KBM-7 (cell line): Measurements from ENCODE around the gene IL6ST.
A peak's percentile ranks its signal among the peaks of the same experiment; 100 is the strongest.
"Not testable (repeated sequence)": the region's sequence is repeated elsewhere in the genome, so short reads cannot be mapped to it uniquely, and the experiment has no call there.

ENCODE experiments used
- DNase-seq: peaks from one replicate; pipeline ENCODE4 v3.0.0-alpha.2; 2015
- in situ Hi-C: fragments of 300-500 bp; cut with MboI; formaldehyde crosslinking; loops from 2 replicates; pipeline ENCODE4 v1.14.3; 2020; ENCODE audit warnings: low sequenced_read_pairs, low pct_unique_long_range_greater_than_20kb, mixed read lengths

Gene IL6ST

GRCh38 chr5:55994495-55994997, at the start of gene IL6ST:
Gene IL6ST (minus strand): TSS chr5:55994963. CDS start chr5:55976278, 18,685 bp downstream.
- no peak for DNase-seq
- in situ Hi-C loops: no loop called here

GRCh38 chr5:56039985-56040384, 45.2 kb upstream of the IL6ST start:
- no peak for DNase-seq
- in situ Hi-C loops: no loop called here

- DNase-seq, in situ Hi-C loops: not testable (repeated sequence)
Measured at GRCh38 chr5:56038206-56038605, 43.4 kb upstream of the IL6ST start.

- in situ Hi-C loops: no loop called here
- peak; percentile 49 for DNase-seq
Measured at GRCh38 chr5:56037531-56038010, 42.8 kb upstream of the IL6ST start.

- in situ Hi-C loops, DNase-seq: not testable (repeated sequence)
Measured at GRCh38 chr5:56035394-56035793, 40.6 kb upstream of the IL6ST start.

- DNase-seq, in situ Hi-C loops: not testable (repeated sequence)
Measured at GRCh38 chr5:56029871-56030630, 35.3 kb upstream of the IL6ST start.

GRCh38 chr5:56029457-56029856, 34.7 kb upstream of the IL6ST start:
- DNase-seq: no peak
- in situ Hi-C loops: no loop called here

GRCh38 chr5:56028708-56029107, 33.9 kb upstream of the IL6ST start:
- DNase-seq: no peak
- in situ Hi-C loops: no loop called here

- DNase-seq: peak; percentile 60
- in situ Hi-C loops: no loop called here
Measured at GRCh38 chr5:56026863-56027300, 32.1 kb upstream of the IL6ST start.

GRCh38 chr5:56025151-56025885, 30.6 kb upstream of the IL6ST start:
- in situ Hi-C loops: no loop called here

GRCh38 chr5:56024810-56025150, 30.0 kb upstream of the IL6ST start:
- in situ Hi-C loops: no loop called here
- DNase-seq: no peak

More at GRCh38 chr5:56025151-56025885, 30.6 kb upstream of the IL6ST start:
- DNase-seq: no peak

GRCh38 chr5:56023296-56023695, 28.5 kb upstream of the IL6ST start:
- in situ Hi-C loops: no loop called here
- DNase-seq: no peak

- DNase-seq: no peak
- in situ Hi-C loops: no loop called here
Measured at GRCh38 chr5:56019306-56020272, 24.8 kb upstream of the IL6ST start.

GRCh38 chr5:56018832-56019231, 24.1 kb upstream of the IL6ST start:
- in situ Hi-C loops: no loop called here
- no peak for DNase-seq

- DNase-seq, in situ Hi-C loops: not testable (repeated sequence)
Measured at GRCh38 chr5:56014701-56015100, 19.9 kb upstream of the IL6ST start.

- in situ Hi-C loops, DNase-seq: not testable (repeated sequence)
Measured at GRCh38 chr5:56013939-56014338, 19.2 kb upstream of the IL6ST start.

GRCh38 chr5:56012281-56012963, 17.7 kb upstream of the IL6ST start:
- DNase-seq: peak; percentile 36
- in situ Hi-C loops: no loop called here

- in situ Hi-C loops: no loop called here
Measured at GRCh38 chr5:56011835-56012234, 17.1 kb upstream of the IL6ST start.

More at GRCh38 chr5:56011835-56012234, 17.1 kb upstream of the IL6ST start:
- DNase-seq: no peak
